GM12878 (cell line): ENCODE results near the gene INO80B. TPM values are rescaled to one million over a fixed set of nuclear protein-coding genes. Genes with fewer than 3 reads are reported as not detected.

Experiments
- BACH1 ChIP-seq: fragments of 450-650 bp; IDR thresholded peaks from 2 replicates; pipeline ENCODE4 v1.6.1; 2017; ENCODE audit warnings: mild to moderate bottlenecking, borderline replicate concordance
- CBX3 ChIP-seq: fragments of 200-600 bp; sonication (generic); IDR thresholded peaks from 2 replicates; pipeline ENCODE4 v1.6.1; 2016; ENCODE audit warnings: low read depth, borderline replicate concordance
- CHD2 ChIP-seq: IDR thresholded peaks from 2 replicates; pipeline ENCODE4 v1.6.1; 2011; ENCODE audit warnings: low read depth, low read length, improper control_type of control experiment, borderline replicate concordance
- EED ChIP-seq: sonication (generic); IDR thresholded peaks from 2 replicates; pipeline ENCODE4 v1.6.1; 2016; ENCODE audit warnings: antibody characterized with exemption, low read depth
- EGR1 ChIP-seq, 2 experiments: IDR thresholded peaks; 1 replicate in 1 of 2; 2 replicates in 1 of 2; pipeline ENCODE4 v1.6.1; 2011 to 2012; ENCODE audit warnings: low read depth in 2 of 2, low read length in 2 of 2, borderline replicate concordance in 1 of 2, mild to moderate bottlenecking in 1 of 2, moderate library complexity in 1 of 2
- ETV6 ChIP-seq, 2 experiments: fragments of 450-650 bp in 1 of 2; IDR thresholded peaks in 1 of 2; conservative IDR thresholded peaks in 1 of 2; 2 replicates each; pipeline ENCODE4 v1.6.1; 2014; ENCODE audit warnings: antibody characterized with exemption in 1 of 2, borderline replicate concordance in 1 of 2, low read depth in 1 of 2, mild to moderate bottlenecking in 1 of 2, moderate library complexity in 1 of 2
- NKRF ChIP-seq: fragments of 450-650 bp; conservative IDR thresholded peaks from 2 replicates; pipeline ENCODE4 v1.6.1; 2017; ENCODE audit warnings: mild to moderate bottlenecking, moderate library complexity
- PAX5 ChIP-seq: IDR thresholded peaks from 2 replicates; pipeline ENCODE4 v1.6.1; 2011; ENCODE audit warnings: low read depth, low read length, borderline replicate concordance
- RB1 ChIP-seq: fragments of 450-650 bp; formaldehyde crosslinking; IDR thresholded peaks from 2 replicates; pipeline ENCODE4 v1.6.1; 2017; ENCODE audit warnings: mild to moderate bottlenecking, borderline replicate concordance
- SKIL ChIP-seq: fragments of 450-650 bp; IDR thresholded peaks from 2 replicates; pipeline ENCODE4 v1.6.1; 2017; ENCODE audit warnings: mild to moderate bottlenecking, low read depth, inconsistent platforms; ENCODE audit not compliant: poor library complexity, severe bottlenecking
- SMAD5 ChIP-seq: IDR thresholded peaks from 2 replicates; pipeline ENCODE4 v1.6.1; 2016; ENCODE audit warnings: antibody characterized with exemption, low read depth
- SRF ChIP-seq, 2 experiments: IDR thresholded peaks; 2 replicates each; pipeline ENCODE4 v1.6.1; 2011; ENCODE audit warnings: low read depth in 2 of 2, low read length in 2 of 2, mild to moderate bottlenecking in 1 of 2, moderate library complexity in 1 of 2
- TCF3 ChIP-seq: IDR thresholded peaks from 2 replicates; pipeline ENCODE4 v1.6.1; 2012; ENCODE audit warnings: low read depth, mild to moderate bottlenecking, low read length, borderline replicate concordance; ENCODE audit not compliant: insufficient read depth
- ZNF687 ChIP-seq: fragments of 450-650 bp; IDR thresholded peaks from 2 replicates; pipeline ENCODE4 v1.6.1; 2017; ENCODE audit warnings: mild to moderate bottlenecking, moderate library complexity
- ZSCAN29 ChIP-seq: fragments of 450-650 bp; IDR thresholded peaks from 2 replicates; pipeline ENCODE4 v1.6.1; 2017; ENCODE audit warnings: mild to moderate bottlenecking, moderate library complexity
- polyA plus RNA-seq, 11 experiments: library from polyadenylated mRNA; depleted of rRNA in 4 of 11; unstranded in 6 of 11; stranded (reverse) in 5 of 11; fragments of >200 nt; fragmentation: Nextera tagmentation in 4 of 11; fragmentation: Illumina TruSeq in 1 of 11; extraction: Ambion mirVana in 4 of 11; extraction: Trizol in 1 of 11; gene quantifications; 1 replicate in 1 of 11; 2 replicates in 10 of 11; pipeline versions ENCODE4 v1.2.1 to v1.2.3, GENCODE V29; 2011 to 2016; ENCODE audit warnings: inconsistent platforms in 2 of 11, missing spikeins in 2 of 11, low read depth in 1 of 11
- total RNA-seq, 4 experiments: library from RNA; depleted of rRNA in 3 of 4; stranded (reverse); fragments of >200 nt in 3 of 4; fragmentation: Illumina TruSeq in 1 of 4; extraction: Trizol in 1 of 4; gene quantifications; 2 replicates each; pipeline versions ENCODE4 v1.2.1 to v1.2.3, GENCODE V29; 2013 to 2021

INO80B gene
- total and polyA plus RNA-seq, 10 of the 15 experiments (the other 5 are each of a cell fraction or from before 2014, with no cell fraction given): 1.3 to 26.7 (median 11.1) TPM

- peak; percentile 47; the same call in 1 of the 2 replicates for TF ChIP-seq EED
- TF ChIP-seq ETV6 (conservative IDR thresholded peaks at IDR 0.05 in 1 of 2, IDR thresholded peaks at IDR 0.05 in 1 of 2; ENCODE audit: borderline replicate concordance in 1 of 2, low read depth in 1 of 2): no peak
- TF ChIP-seq PAX5: peak; percentile 67; the same call in 1 of the 2 replicates
- peak in 1 of 2 experiments; percentile 81; a peak in 2 of 3 replicates for TF ChIP-seq EGR1 (IDR thresholded peaks at IDR 0.05; ENCODE audit: borderline replicate concordance in 1 of 2, low read depth in 2 of 2, low read length in 2 of 2)
- TF ChIP-seq SKIL: no peak
- peak; percentile 64; the same call in 1 of the 2 replicates for TF ChIP-seq ZNF687
- 0 out of 2 replicates have a peak, but pooled peaks have one; percentile 25 for TF ChIP-seq SMAD5
- TF ChIP-seq CHD2: peak; percentile 45; the same call in 1 of the 2 replicates
- no peak for TF ChIP-seq RB1
- no peak for TF ChIP-seq SRF (IDR thresholded peaks at IDR 0.05; ENCODE audit: low read depth in 2 of 2, low read length in 2 of 2)
- TF ChIP-seq CBX3: no peak
- TF ChIP-seq ZSCAN29: no peak
- TF ChIP-seq BACH1: peak; percentile 83; the same call in 1 of the 2 replicates
- peak; percentile 72; the same call in 1 of the 2 replicates for TF ChIP-seq TCF3
- 0 out of 2 replicates have a peak, but pooled peaks have one; percentile 42 for TF ChIP-seq NKRF
These were observed 14.3 kb upstream of the INO80B start (continued) for GRCh38 chr2:74440378-74441169.
